ENCODE results near the gene DAGLB. TPM values are rescaled to one million over a fixed set of nuclear protein-coding genes. Genes with fewer than 3 reads are reported as not detected.
"Not testable (repeated sequence)": the region's sequence is repeated elsewhere in the genome, so short reads cannot be mapped to it uniquely, and the experiment has no call there.

Gene DAGLB
- total and polyA plus RNA-seq, 3 donors from 2014 or later, result 14.3 to 29.6 (median 18.9) TPM

GRCh38 chr7:6465862-6466261 lies 18.1 kb upstream of the DAGLB start:
- intact Hi-C loops (cut with DNase I; ENCODE audit: low total_unique reads), result no loop called here
- TF ChIP-seq POLR2A (IDR thresholded peaks at IDR 0.05) (no peak), CTCF (IDR thresholded peaks at IDR 0.05) (no peak)
- Histone ChIP-seq H3K9me3 (no peaks in the 10 kb centered on the region), H3K27ac (no peak overlapping the region), H3K4me1 (no peaks in the 10 kb centered on the region), H3K27me3 (no peaks in the 10 kb centered on the region), H3K36me3 (ENCODE audit: low read depth, missing control alignments) (no peaks in the 10 kb centered on the region), H3K4me3 (no peak overlapping the region)
- 89 to 94% methylated on average over 8 of the region's 8 CpGs for WGBS, 2 donors
- no peak for DNase-seq

GRCh38 chr7:6463609-6464008 lies 15.9 kb upstream of the DAGLB start:
- intact Hi-C loops (cut with DNase I; ENCODE audit: low total_unique reads); H3K27me3 ChIP-seq; DNase-seq; H3K4me1 ChIP-seq; H3K4me3 ChIP-seq; H3K27ac ChIP-seq; H3K36me3 ChIP-seq (ENCODE audit: low read depth, missing control alignments); H3K9me3 ChIP-seq: not testable (repeated sequence)
- WGBS, 2 donors, result 72 to 79% methylated on average over 5 of the region's 5 CpGs

- TF ChIP-seq POLR2A (IDR thresholded peaks at IDR 0.05) (no peak), CTCF (IDR thresholded peaks at IDR 0.05) (no peak)
- WGBS, 2 donors, result 85 to 88% methylated on average over 4 of the region's 4 CpGs
- H3K9me3 ChIP-seq, result no peaks in the 10 kb centered on the region
- intact Hi-C loops (cut with DNase I; ENCODE audit: low total_unique reads), result no loop called here
- no peaks in the 10 kb centered on the region for H3K4me1 ChIP-seq
- no peak overlapping the region for H3K27ac ChIP-seq
- DNase-seq, result no peak
- no peaks in the 10 kb centered on the region for H3K36me3 ChIP-seq (ENCODE audit: low read depth, missing control alignments)
- no peaks in the 10 kb centered on the region for H3K27me3 ChIP-seq
- H3K4me3 ChIP-seq, result no peak overlapping the region
Observed at GRCh38 chr7:6461946-6462550, 14.3 kb upstream of the DAGLB start.

- TF ChIP-seq CTCF (IDR thresholded peaks at IDR 0.05) (no peak), POLR2A (IDR thresholded peaks at IDR 0.05) (no peak)
- no peak overlapping the region for H3K27ac ChIP-seq
- no peaks in the 10 kb centered on the region for H3K9me3 ChIP-seq
- WGBS, 2 donors, result 81 to 89% methylated on average over 11 of the region's 11 CpGs
- H3K4me3 ChIP-seq, result no peak overlapping the region
- intact Hi-C loops (cut with DNase I; ENCODE audit: low total_unique reads), result no loop called here
- H3K4me1 ChIP-seq, result no peaks in the 10 kb centered on the region
- H3K27me3 ChIP-seq, result no peaks in the 10 kb centered on the region
- DNase-seq, result no peak
- no peaks in the 10 kb centered on the region for H3K36me3 ChIP-seq (ENCODE audit: low read depth, missing control alignments)
Observed at GRCh38 chr7:6460990-6461584, 13.3 kb upstream of the DAGLB start.

GRCh38 chr7:6460303-6460702 lies 12.5 kb upstream of the DAGLB start:
- Histone ChIP-seq H3K27me3 (no peaks in the 10 kb centered on the region), H3K4me3 (no peak overlapping the region), H3K27ac (no peak overlapping the region), H3K4me1 (no peaks in the 10 kb centered on the region), H3K9me3 (no peaks in the 10 kb centered on the region), H3K36me3 (ENCODE audit: low read depth, missing control alignments) (no peaks in the 10 kb centered on the region)
- intact Hi-C loops (cut with DNase I; ENCODE audit: low total_unique reads), result no loop called here
- 81 to 91% methylated on average over 6 of the region's 6 CpGs for WGBS, 2 donors
- DNase-seq, result no peak
- no peak for TF ChIP-seq POLR2A (IDR thresholded peaks at IDR 0.05)

GRCh38 chr7:6458676-6459075 lies 10.9 kb upstream of the DAGLB start:
- not testable (repeated sequence) for H3K9me3 ChIP-seq

More at GRCh38 chr7:6458676-6459075, 10.9 kb upstream of the DAGLB start:
- H3K4me3 ChIP-seq; H3K27me3 ChIP-seq; intact Hi-C loops (cut with DNase I; ENCODE audit: low total_unique reads); H3K36me3 ChIP-seq (ENCODE audit: low read depth, missing control alignments); H3K4me1 ChIP-seq; DNase-seq; H3K27ac ChIP-seq: not testable (repeated sequence)
- 87% methylated on average over 3 of the region's 3 CpGs for WGBS, 2 donors

Data from testis (tissue), 3 donors.